NAMALWA (cell line): ENCODE measurements around the gene ENO1.
"Not testable (repeated sequence)": the region's sequence is repeated elsewhere in the genome, so short reads cannot be mapped to it uniquely, and the experiment has no call there.

ENCODE experiments used
- DNase-seq: peaks from one replicate; pipeline ENCODE4 v3.0.0-alpha.2; 2015; ENCODE audit warnings: low spot score

The ENO1 gene

DNA sequence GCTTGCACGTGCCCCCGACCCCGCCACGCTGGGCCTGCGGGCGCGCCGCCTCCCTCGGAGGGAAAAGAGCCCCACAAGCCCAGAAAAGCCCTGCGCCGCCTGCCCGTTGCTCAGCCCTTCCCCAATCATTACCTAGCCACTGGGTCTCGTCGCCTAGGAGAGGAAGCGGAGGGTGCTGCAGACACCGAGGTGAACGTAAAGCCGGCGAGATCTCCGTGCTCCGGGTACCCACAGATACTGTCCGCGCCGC lies at the start of gene ENO1:
TSS of gene ENO1 (minus strand) at position 239 of the 250 bp plus-strand sequence. CDS start 3,778 bp downstream, outside the sequence.
- no peak for DNase-seq

DNA sequence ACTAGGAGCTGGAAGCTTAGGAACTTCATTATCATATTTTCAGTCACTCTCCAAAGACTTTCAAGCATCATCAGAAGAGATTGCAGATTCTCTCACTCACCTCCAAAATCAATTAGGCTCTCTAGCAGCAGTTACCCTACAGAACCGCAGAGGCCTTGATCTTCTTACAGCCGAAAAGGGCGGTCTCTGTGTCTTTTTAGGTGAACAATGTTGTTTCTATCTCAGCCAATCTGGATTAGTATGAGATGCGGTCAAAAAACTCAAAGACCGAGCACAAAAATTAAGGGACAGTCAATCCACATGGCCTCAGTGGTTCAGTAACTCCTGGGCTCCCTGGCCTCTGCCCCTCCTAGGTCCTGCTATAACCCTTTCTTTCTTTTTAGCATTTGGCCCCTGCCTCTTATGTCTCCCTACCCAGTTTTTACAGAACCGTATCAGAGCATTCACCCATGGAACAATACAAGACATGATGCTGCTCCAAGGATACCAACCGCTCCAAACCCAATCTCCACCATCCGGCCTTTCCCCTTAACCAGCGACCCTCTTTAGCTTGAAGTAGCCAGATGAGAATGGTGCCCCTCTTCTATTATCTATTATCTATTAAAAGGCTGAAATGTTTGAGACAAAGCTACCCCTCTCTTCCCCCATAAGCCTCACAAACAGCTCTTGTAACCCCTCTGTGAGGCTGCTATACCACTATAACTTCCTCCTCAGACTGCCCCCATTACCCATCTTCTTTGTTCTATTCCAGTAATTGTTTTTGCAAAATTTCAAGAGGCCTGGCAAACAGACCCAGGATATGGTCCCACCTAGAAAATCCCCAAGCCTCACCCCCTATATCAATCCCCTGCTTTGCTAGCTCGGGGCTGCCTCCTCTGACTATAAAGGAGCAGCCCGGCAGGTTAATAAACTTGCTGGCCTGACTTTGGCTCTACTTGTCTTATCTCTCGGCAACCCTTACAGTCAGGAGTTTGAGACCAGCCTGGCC lies 48.5 kb upstream of the ENO1 start:
- no peak for DNase-seq

DNA sequence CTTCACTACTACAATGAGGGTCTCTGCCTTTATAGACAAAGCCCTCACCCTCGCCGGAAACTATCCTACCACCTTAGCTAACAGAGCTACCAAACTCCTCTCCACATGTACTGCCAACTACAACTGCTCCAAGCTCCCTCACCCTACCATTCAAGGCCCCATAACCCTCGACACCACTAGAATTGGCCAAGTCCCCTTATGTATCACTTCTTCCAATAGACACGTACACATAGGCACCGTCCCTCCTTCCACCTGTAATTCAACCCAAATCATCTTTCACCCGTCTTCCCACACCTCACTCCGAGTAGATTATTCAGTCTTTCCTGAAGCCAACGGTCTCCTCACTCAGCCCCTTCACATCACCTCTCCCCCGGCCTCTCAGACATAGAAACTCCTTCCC lies 47.5 kb upstream of the ENO1 start:
- no peak for DNase-seq

DNA sequence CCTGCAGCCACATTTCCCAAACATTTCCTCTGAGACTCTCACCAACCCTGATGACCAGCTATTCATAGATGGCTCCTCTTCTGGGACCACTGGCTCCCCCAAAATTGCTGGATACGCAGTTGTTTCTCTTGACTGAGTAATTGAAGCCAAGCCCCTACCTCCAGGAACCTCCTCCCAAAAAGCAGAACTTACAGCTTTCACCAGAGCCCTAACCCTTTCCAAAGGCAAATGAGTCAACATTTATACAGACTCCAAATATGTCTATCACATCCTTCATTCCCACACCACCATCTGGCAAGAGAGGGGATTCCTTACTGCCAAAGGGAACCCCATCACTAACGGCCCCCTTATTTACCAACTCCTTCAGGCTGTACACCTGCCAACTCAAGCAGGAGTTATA lies 46.9 kb upstream of the ENO1 start:
- DNase-seq = no peak

DNA sequence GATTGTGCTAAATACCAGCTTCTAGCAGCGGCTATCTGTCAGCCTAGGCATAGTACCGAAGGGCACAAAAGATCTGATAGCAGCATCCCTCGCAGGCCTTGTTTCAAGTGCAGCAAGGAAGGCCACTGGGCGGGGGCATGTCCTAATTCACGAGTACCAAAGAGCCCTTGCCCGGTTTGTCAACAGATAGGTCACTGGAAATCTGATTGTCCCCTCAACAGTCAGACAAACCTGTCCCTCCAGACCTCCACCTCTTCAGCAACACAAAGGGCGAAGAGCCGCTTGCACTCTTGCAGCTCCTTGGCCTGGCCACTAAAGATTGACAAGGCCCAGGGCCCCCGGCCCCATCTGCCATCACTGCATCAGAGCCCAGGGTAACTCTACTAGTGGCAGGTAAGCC lies 44.5 kb upstream of the ENO1 start:
- no peak for DNase-seq

DNA sequence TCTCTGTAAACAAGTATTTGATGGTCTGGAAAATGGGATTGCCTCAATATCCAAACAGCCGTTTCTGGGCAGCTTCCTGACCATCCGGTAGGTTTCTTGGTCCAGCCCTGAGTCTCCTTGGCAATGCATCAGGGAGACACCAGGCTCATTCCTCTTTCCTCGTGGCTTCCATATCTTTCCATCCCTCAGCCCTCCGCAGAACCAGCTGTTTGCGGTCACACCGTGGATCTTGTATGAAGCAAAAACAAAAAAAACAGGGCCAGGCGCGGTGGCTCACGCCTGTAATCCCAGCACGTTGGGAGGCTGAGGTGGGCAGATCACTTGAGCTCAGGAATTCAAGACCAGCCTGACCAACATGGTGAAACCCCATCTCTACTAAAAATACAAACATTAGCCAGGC lies 39.0 kb upstream of the ENO1 start:
- not testable (repeated sequence) for DNase-seq

DNA sequence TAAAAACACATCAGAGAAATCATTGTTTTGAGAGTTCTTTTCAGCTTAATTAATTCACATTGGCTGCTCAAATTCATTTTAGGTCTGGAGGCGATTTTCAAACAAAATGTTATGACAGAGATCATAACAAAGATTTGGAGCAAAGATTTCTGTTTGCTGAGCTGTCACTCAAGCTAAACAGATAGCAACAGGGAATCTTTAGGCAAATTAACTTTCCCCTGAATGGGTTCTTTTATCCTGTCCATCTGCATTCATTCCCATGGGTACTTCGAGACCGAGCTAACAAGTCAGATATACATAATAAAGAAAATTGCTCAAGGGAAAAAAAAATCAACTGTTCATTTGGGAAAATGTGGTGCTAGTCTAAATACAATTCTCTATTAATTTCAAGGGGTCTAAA lies 37.0 kb upstream of the ENO1 start:
- DNase-seq = no peak

DNA sequence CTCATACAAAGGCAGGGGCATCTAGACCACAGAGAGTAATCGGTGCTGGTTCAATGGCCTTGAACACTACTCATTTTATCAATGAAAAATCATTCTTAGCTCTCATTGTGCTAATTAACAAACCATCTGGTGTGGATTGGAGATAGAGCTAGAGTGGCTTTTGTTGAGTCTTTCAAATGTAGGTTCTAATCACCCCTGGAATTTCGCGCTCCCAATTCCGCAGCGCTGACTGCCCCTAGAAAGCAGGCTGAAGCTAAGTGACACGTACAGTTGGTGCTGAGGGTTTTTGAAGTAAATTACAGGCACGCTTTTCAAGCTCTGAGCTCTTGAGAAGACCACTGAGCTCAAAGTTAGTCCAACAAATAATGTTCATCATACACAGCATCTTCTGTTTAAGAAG lies 36.0 kb upstream of the ENO1 start:
- no peak for DNase-seq

DNA sequence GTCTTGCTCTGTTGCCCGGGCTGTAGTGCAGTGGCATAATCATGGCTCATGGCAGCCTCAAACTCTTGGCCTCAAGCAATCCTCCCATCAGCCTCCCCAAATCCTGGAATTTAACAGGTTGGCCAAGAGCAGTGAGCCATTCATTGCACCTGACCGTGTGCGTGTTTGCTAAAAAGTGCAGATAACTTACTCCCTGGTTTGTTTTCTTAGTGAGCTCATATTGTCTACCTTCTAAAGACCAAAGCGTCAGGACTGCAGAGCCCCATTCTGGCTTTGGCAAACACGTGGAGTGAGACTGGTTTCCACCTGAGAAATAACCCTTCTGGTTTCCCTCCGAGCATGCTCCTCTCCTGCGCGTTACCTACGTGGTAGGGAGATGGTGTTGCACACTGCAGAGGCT lies 35.0 kb upstream of the ENO1 start:
- DNase-seq = no peak

DNA sequence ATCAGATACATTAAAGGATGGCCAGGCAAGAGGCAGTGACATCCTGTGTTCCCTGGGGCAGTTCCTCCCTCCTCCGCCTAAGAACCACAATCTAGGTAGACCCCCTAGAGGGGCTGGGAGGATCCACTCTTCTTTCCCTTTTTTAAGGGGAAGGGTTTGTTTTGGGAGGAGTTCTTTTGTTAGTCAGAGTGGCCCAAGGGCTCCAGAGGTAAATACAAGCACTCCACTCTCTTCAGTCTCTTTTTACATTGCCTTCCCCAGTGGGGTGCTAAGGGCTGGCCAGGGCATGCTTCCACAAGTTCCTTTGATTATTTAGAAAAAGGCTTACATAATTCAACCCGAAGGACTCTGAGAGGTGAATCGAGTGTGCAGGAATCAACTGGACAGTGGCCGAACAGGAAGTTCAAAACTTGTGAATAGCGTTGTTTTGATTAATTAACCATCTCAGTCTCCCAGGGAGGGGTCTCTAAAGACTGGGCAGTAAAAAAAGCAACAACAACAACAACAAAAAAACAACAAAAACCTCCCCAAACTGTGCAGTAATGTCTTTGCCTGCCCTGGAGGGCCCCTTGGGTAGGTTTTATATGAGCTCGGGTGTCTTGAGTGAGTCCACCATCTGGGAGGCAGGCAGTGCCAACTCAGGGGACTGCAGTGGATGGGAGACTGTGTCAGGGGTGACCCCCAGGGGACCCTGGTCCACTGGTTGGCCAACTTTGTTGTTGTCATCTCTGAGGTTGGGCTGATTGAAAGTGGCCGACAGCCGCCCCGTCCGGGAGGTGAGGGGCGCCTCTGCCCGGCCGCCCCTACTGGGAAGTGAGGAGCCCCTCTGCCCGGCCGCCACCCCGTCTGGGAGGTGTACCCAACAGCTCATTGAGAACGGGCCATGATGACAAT lies 33.2 kb upstream of the ENO1 start:
- no peak for DNase-seq

DNA sequence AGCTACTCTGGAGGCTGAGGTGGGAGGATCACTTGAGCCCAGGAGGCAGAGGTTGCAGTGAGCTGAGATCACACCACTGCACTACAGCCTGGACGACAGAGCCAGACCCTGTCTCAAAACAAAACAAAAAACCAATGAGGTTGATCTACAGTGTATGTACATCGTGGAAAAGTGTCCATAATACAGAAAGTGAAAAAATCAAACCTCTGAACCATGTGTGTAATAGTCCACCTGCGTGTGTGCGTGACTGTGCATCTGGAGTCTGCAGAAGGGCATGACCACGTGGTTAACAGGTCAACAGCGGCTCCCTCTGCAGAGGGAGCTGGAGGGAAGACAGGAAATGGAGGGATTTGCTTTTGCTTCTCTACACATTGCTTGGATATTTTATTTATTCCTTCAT lies 32.4 kb upstream of the ENO1 start:
- DNase-seq = no peak

DNA sequence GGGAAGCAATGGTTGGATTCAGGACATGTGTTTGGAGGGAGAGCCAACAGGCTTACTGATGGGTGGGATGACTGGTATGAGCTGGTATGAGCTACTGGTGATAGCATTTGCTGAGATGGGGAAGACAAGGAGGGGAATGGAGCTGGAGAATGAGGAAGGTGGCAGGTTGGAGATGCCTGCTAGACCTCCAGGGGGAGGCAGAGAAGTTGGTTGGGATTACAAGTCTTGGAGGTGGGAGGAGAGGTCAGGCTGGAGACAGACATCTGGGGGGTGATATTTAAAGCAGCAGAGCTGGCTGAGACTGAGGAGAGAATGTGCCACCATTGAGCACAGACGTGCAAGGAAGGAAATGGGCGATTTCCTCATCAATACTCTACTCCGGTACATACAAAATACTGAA lies 31.8 kb upstream of the ENO1 start:
- DNase-seq = no peak

DNA sequence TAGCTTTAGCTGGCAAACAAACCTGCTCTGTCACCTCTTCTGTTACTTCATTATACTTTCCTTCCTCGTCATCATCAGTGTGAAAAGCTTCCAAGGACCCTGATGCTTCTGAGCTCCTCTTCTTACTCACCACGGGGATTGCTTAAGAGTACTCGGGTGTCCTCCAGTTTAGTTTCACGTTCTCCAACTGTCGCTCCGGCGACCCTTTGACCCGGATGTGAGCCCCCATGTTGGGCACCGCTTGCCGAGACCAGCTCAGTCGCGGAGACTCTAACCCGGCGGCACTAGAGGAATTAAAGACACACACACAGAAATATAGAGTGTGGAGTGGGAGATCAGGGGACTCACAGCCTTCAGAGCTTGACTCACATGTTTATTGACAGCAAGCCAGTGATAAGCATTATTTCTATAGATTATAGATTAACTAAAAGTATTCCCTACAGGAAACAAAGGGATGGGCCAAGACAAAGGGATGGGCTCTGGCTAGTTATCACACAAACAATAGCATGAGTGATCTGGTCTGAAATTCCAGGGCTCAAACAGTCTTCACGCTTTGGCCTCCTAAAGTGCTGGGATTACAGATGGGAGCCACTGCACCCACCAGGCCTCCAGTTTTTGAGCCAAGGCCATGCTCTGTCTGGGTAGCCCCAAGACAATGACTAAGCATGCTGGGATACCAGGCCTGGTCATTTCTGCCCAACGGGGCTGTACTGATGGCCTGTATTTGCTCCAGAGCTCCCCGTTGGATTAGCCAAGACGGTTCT lies 30.1 kb upstream of the ENO1 start:
- DNase-seq = no peak

DNA sequence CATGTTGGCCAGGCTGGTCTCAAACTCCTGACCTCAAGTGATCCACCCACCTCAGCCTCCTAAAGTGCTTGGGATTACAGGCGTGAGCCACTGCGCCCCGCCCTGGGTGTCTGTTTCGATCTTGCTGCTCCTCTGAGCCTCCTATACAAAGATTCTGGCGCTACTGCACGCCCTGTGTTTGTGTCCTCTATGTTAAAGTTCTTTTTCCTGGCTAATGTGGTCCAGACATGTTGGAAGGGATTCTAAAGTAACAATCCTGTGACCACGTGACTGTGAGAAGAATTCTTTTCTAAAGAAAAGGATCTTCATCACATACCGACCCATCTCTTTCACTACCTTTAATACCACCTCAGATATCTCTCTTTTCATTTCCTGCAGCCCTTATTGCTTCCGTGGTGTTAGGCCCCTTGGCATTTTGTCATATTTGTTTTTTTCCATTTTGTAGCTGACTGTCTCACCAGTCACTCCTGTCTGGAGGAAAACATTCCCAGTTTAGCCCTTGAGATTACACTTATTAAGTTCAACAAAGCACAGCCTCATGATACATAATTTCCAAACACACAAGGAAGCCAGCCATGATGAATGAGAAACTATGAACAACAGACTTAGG lies 27.2 kb upstream of the ENO1 start:
- no peak for DNase-seq

DNA sequence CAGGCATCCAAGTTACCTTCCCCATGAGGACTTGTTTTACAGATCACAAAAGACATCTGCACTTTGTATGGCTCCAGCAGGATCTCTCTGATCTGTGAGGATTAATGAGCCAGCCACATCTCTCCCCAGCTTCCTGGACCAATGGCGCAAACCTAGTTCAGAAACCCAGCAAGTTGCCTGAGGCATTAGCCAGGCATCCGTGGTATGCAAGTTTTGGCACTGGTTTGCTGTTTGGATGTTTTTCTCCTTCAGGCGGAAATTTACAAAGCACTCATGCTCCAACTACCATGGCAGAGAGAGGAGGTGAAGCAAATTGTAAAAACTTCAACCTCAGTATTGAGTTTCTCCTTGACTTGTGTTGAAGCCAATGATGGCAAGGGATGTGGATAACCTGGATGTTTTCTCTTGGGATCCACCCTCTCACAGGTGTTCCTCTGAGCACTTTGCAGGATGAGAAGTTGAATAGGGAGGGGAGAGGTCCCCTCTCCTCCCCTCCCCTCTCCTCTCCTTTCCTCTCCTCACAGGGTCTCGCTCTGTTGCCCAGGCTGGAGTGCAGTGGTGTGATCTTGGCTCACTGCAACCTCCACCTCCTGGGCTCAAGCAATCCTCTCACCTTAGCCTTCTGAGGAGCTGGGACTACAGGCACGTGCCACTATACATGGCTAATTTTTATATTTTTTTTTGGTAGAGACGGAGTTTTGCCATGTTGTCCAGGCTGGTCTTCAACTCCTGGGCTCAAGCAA lies 25.6 kb upstream of the ENO1 start:
- DNase-seq = no peak

DNA sequence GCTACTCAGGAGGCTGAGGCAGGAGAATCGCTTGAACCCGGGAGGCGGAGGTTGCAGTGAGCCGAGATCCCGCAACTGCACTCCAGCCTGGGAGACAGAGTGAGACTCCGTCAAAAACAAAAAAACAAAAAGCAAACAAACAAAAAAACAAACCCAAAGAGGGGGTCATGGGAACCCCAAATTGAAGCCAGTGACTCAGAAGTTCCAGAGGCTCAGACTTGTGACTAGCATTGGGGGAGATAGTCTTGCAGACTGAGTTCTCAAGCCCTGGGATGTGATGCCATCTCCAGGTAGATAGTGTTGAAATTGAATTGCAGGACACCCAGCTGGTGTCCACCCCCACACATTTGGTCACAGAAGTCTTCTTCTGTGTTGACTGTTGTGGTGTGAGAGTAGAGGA lies 24.9 kb upstream of the ENO1 start:
- no peak for DNase-seq

DNA sequence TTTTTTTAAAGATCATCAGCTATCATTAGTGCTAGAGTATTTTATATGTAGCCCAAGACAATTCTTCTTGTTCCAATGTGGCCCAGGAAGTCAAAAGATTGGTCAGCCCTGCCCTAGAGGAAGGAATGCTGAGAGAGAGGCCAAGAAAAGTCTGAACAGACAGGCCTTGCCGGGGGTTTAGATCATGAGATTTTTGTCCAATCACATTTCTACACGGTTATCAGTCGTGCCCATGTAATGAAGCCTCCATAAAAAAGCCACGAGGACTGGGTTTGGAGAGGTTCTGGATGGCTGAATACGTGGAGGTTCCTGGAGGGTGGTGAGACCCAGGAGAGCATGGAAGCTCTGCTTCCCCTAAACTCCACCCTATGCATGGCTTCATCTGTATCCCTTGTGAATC lies 24.3 kb upstream of the ENO1 start:
- no peak for DNase-seq

DNA sequence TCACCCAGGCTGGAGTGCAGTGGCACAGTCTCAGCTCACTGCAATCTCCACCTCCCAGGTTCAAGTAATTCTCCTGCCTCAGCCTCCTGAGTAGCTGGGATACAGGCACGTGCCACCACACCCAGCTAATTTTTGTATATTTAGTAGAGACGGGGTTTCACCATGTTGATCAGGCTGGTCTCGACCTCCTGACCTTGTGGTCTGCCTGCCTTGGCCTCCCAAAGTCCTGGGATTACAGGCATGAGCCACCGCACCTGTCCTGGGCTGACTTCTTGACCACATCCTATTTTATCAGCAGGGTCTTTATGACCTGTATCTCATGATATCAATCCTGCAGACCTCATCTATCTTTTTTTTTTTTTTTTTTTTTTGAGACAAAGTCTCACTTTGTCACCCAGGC lies 22.2 kb upstream of the ENO1 start:
- not testable (repeated sequence) for DNase-seq

DNA sequence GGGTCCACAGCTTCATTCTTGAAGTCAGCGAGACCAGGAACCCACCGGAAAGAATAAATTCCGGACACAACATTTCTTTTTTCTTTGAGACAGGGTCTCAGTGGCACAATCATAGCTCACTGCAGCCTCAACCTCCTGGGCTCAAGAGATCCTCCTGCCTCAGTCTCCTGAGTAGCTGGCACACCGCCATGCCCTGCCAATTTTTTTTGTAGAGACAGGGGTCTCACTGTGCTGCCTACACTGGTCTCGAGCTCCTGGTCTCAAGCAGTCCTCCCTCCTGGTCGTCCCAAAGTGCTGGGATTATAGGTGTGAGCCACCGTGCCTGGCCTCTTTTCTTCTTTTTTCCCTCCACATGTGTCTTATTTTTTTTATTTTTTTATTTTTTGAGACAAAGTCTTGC lies 20.6 kb upstream of the ENO1 start:
- DNase-seq = no peak

DNA sequence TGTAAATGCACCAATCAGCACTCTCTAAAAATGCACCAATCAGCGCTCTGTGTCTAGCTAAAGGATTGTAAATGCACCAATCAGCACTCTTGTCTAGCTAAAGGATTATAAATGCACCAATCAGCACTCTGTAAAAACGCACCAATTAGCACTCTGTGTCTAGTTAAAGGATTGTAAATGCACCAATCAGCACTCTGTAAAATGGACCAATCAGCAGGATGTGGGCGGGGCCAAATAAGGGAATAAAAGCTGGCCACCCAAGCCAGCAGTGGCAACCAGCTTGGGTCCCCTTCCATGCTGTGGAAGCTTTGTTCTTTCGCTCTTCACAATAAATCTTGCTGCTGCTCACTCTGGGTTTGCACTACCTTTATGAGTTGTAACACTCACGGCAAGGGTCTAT lies 19.9 kb upstream of the ENO1 start:
- peak; percentile 47 for DNase-seq

DNA sequence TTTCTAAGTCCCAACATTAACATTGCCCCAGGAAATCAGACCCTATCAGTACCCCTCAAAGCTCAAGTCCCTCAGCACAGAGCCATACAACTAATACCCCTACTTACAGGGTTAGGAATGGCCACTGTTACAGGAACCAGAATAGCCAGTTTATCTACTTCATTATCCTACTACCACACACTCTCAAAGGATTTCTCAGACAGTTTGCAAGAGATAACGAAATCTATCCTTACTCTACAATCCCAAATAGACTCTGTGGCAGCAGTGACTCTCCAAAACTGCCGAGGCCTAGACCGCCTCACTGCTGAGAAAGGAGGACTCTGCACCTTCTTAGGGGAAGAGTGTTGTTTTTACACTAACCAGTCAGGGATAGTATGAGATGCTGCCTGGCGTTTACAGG lies 19.0 kb upstream of the ENO1 start:
- DNase-seq = not testable (repeated sequence)
